Measurements from ENCODE around the gene KCNIP4. TPM values are rescaled to one million over a fixed set of nuclear protein-coding genes. Genes with fewer than 3 reads are reported as not detected.

KCNIP4 gene
- total RNA-seq, 4 donors from 2014 or later = not detected

GRCh38 chr4:21710179-21710835 lies 238.3 kb downstream of the KCNIP4 start:
- TF ChIP-seq CTCF (IDR thresholded peaks at IDR 0.05) = no peak
- no peak for TF ChIP-seq EP300 (IDR thresholded peaks at IDR 0.05)
- TF ChIP-seq POLR2A (IDR thresholded peaks at IDR 0.05) = no peak
- H3K36me3 ChIP-seq = no peaks in the 10 kb centered on the region

GRCh38 chr4:21709761-21710160 lies 238.8 kb downstream of the KCNIP4 start:
- H3K36me3 ChIP-seq = no peaks in the 10 kb centered on the region
- TF ChIP-seq CTCF (IDR thresholded peaks at IDR 0.05) = no peak
- TF ChIP-seq POLR2A (IDR thresholded peaks at IDR 0.05) = no peak
- no peak for TF ChIP-seq EP300 (IDR thresholded peaks at IDR 0.05)
- no peak overlapping the region for H3K4me3 ChIP-seq

More at GRCh38 chr4:21710179-21710835, 238.3 kb downstream of the KCNIP4 start:
- Histone ChIP-seq H3K27me3 (no peaks in the 10 kb centered on the region), H3K27ac (no peak overlapping the region), H3K4me1 (no peaks in the 10 kb centered on the region), H3K9me3 (no peaks in the 10 kb centered on the region), H3K4me3 (no peak overlapping the region)
- WGBS, 2 donors = 67% methylated on average over 6 of the region's 6 CpGs
- DNase-seq (ENCODE audit: low spot score in 2 of 2) = no peak

GRCh38 chr4:21709031-21709430 lies 239.5 kb downstream of the KCNIP4 start:
- Histone ChIP-seq H3K27ac (no peak overlapping the region), H3K36me3 (no peaks in the 10 kb centered on the region), H3K9me3 (no peaks in the 10 kb centered on the region), H3K27me3 (no peaks in the 10 kb centered on the region), H3K4me1 (no peaks in the 10 kb centered on the region), H3K4me3 (no peak overlapping the region)
- 70 to 75% methylated on average over 1 of the region's 1 CpG for WGBS, 2 donors
- TF ChIP-seq POLR2A (IDR thresholded peaks at IDR 0.05) (no peak), EP300 (IDR thresholded peaks at IDR 0.05) (no peak), CTCF (IDR thresholded peaks at IDR 0.05) (no peak)
- no peak for DNase-seq (ENCODE audit: low spot score in 2 of 2)

More at GRCh38 chr4:21709761-21710160, 238.8 kb downstream of the KCNIP4 start:
- DNase-seq (ENCODE audit: low spot score in 2 of 2) = no peak
- no peaks in the 10 kb centered on the region for H3K9me3 ChIP-seq
- H3K27ac ChIP-seq = no peak overlapping the region
- H3K4me1 ChIP-seq = no peaks in the 10 kb centered on the region
- no peaks in the 10 kb centered on the region for H3K27me3 ChIP-seq

GRCh38 chr4:21699446-21699845 lies 249.1 kb downstream of the KCNIP4 start:
- Histone ChIP-seq H3K4me3 (no peak overlapping the region), H3K27me3 (no peaks in the 10 kb centered on the region), H3K9me3 (no peaks in the 10 kb centered on the region), H3K4me1 (peaks cover 0 to 6% (median 0%) of the 10 kb centered on the region in 4 donors), H3K27ac (no peak overlapping the region), H3K36me3 (no peaks in the 10 kb centered on the region)
- DNase-seq (ENCODE audit: low spot score in 2 of 2) = no peak
- TF ChIP-seq EP300 (IDR thresholded peaks at IDR 0.05) = no peak
- no peak for TF ChIP-seq POLR2A (IDR thresholded peaks at IDR 0.05)
- TF ChIP-seq CTCF (IDR thresholded peaks at IDR 0.05) = no peak
- 17 to 36% methylated on average over 4 of the region's 4 CpGs for WGBS, 2 donors

GRCh38 chr4:21697583-21697982 lies 251.0 kb downstream of the KCNIP4 start:
- H3K36me3 ChIP-seq = no peaks in the 10 kb centered on the region
- no peaks in the 10 kb centered on the region for H3K9me3 ChIP-seq
- no peaks in the 10 kb centered on the region for H3K27me3 ChIP-seq
- no peak for TF ChIP-seq POLR2A (IDR thresholded peaks at IDR 0.05)
- TF ChIP-seq CTCF (IDR thresholded peaks at IDR 0.05) = no peak
- TF ChIP-seq EP300 (IDR thresholded peaks at IDR 0.05) = no peak
- 15 to 17% methylated on average over 10 of the region's 10 CpGs for WGBS, 2 donors
- peaks cover 0 to 6% (median 0%) of the 10 kb centered on the region in 4 donors for H3K4me1 ChIP-seq
- DNase-seq (ENCODE audit: low spot score in 2 of 2) = no peak
- no peak overlapping the region for H3K4me3 ChIP-seq
- no peak overlapping the region for H3K27ac ChIP-seq

All from tibial nerve (tissue), 4 donors.